Type B pancreatic cell (in vitro differentiated cells): ENCODE measurements around the gene EVPLL. TPM values are rescaled to one million over a fixed set of nuclear protein-coding genes. Genes with fewer than 3 reads are reported as not detected.
"Not testable (repeated sequence)": the region's sequence is repeated elsewhere in the genome, so short reads cannot be mapped to it uniquely, and the experiment has no call there.

Experiments used
- DNase-seq: peaks from one replicate; pipeline ENCODE4 v3.0.0; 2021; ENCODE audit warnings: mixed read lengths; ENCODE audit not compliant: unreplicated experiment; ENCODE audit errors: extremely low spot score
- H3K27ac Mint-ChIP-seq: 2 replicates; pipeline ENCODE4 v1.8.0; 2021; ENCODE audit warnings: mild to moderate bottlenecking, mixed read lengths
- H3K27me3 Mint-ChIP-seq: 2 replicates; pipeline ENCODE4 v1.8.0; 2021; ENCODE audit warnings: mixed read lengths
- H3K36me3 Mint-ChIP-seq: 2 replicates; pipeline ENCODE4 v1.8.0; 2021; ENCODE audit warnings: mixed read lengths
- H3K4me1 Mint-ChIP-seq: one replicate; pipeline ENCODE4 v1.8.0; 2021; ENCODE audit warnings: mixed read lengths; ENCODE audit not compliant: unreplicated experiment
- H3K4me3 Mint-ChIP-seq: 2 replicates; pipeline ENCODE4 v1.8.0; 2021; ENCODE audit warnings: mild to moderate bottlenecking, mixed read lengths
- H3K9me3 Mint-ChIP-seq: 2 replicates; pipeline ENCODE4 v1.8.0; 2021; ENCODE audit warnings: mixed read lengths
- total RNA-seq: library from RNA; stranded (reverse); gene quantifications from 2 replicates; pipeline ENCODE4 v1.2.1, GENCODE V29; 2021; ENCODE audit warnings: low replicate concordance
- TF ChIP-seq, protein P1 (sequence below): fragments of 200-600 bp; sonication (generic); conservative IDR thresholded peaks from 2 replicates; pipeline ENCODE4 v1.5.0; 2021; ENCODE audit warnings: antibody characterized with exemption, mild to moderate bottlenecking

Gene EVPLL
- total RNA-seq, 1 donor from 2014 or later = not detected

DNA sequence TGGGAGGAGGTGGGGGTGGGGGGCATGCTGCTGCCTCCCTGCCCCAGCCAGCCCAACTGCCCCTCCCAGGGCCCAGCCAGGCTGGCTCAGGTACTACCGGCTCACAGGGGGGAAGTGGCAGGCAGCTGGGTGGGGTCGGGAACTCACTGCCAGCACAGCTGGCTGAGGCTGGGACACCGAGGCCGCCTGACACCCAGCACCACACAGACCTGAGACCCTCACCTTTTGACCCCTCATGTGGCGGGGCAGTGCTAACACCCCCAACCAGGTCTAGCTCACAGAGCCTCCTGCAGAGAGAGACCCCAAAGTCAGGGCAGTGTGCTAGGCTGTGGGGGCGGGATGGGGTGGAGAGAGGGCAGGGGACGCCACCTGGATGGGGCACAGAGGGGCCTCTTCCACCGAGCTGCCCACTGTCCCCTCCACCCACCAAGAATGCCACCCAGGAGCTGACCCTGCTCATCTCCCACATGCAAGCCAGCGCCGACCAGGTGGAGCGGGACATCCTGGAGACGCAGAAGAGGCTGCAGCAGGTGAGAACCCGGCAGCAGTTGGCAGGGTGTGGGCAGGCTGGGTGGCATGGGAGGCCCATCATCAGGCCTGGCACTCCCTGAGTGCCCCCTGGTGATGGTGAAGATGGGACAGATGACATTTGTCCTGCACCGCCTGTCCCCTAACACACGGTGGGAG lies 3.0 kb downstream of the EVPLL start:
- Mint-ChIP-seq H3K27me3 (peaks cover 7% of the 10 kb centered on the region), H3K4me1 (no peaks in the 10 kb centered on the region), H3K9me3 (no peaks in the 10 kb centered on the region), H3K36me3 (no peaks in the 10 kb centered on the region), H3K4me3 (no peak overlapping the region), H3K27ac (no peak overlapping the region)
- no peak for DNase-seq
- TF ChIP-seq, protein P1, sequence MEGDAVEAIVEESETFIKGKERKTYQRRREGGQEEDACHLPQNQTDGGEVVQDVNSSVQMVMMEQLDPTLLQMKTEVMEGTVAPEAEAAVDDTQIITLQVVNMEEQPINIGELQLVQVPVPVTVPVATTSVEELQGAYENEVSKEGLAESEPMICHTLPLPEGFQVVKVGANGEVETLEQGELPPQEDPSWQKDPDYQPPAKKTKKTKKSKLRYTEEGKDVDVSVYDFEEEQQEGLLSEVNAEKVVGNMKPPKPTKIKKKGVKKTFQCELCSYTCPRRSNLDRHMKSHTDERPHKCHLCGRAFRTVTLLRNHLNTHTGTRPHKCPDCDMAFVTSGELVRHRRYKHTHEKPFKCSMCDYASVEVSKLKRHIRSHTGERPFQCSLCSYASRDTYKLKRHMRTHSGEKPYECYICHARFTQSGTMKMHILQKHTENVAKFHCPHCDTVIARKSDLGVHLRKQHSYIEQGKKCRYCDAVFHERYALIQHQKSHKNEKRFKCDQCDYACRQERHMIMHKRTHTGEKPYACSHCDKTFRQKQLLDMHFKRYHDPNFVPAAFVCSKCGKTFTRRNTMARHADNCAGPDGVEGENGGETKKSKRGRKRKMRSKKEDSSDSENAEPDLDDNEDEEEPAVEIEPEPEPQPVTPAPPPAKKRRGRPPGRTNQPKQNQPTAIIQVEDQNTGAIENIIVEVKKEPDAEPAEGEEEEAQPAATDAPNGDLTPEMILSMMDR = no peak

DNA sequence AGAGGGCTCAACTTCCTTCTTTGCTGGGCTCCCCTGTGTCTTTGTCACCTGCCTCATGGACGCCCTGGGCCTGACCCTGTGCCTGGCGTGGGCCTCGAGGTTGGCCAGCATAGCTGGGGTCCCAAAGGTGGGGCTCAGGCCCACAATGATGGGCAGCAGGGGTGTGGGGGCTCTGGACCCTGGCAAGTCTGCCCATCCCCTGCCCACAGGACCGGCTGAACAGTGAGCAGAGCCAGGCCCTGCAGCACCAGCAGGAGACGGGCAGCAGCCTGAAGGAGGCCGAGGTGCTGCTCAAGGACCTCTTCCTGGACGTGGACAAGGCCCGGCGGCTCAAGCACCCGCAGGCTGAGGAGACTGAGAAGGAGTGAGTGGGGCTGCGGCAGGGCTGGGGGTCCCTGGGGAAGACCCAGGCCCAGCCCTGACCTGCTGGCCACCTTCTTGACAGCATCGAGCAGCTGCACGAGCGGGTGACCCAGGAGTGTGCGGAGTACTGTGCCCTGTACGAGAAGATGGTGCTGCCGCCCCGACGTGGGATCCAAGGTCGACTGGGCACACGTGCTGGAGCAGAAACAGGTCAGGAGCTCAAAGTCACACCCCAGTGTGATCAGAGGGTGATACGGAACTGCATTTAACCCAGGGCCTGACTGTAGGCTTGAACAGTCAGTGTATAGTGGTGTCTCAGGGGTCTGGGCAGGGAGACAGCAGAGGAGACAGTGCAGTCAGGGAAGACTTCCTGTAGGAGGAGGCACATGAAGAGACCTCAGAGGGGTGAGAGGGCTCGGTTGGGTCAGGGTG lies 3.8 kb downstream of the EVPLL start:
- peak overlapping the region; percentile 18 for H3K27ac Mint-ChIP-seq
- no peaks in the 10 kb centered on the region for H3K9me3 Mint-ChIP-seq
- TF ChIP-seq, protein P1 = no peak
- H3K4me3 Mint-ChIP-seq = no peak overlapping the region
- DNase-seq = no peak
- H3K27me3 Mint-ChIP-seq = peaks cover 10% of the 10 kb centered on the region
- H3K4me1 Mint-ChIP-seq = no peaks in the 10 kb centered on the region
- no peaks in the 10 kb centered on the region for H3K36me3 Mint-ChIP-seq

DNA sequence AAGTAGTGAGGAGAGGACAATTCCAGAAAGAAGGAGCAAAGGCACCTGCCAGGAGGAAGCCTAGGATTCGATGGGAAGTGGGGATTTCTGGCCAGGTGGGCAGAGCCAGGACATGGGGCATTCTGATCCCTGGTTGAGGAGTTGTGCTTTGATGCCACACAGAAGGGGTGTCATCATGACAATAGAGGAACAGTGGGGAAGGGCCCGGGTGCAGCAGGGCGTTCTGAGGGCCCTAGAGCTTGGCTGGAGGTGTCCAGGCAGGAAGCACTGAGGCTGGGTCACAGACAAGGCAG lies 4.3 kb downstream of the EVPLL start:
- Mint-ChIP-seq H3K4me3 (no peak overlapping the region), H3K36me3 (no peaks in the 10 kb centered on the region), H3K27me3 (peaks cover 10% of the 10 kb centered on the region), H3K9me3 (no peaks in the 10 kb centered on the region), H3K4me1 (no peaks in the 10 kb centered on the region), H3K27ac (peak overlapping the region; percentile 18)
- TF ChIP-seq, protein P1 = no peak
- no peak for DNase-seq

DNA sequence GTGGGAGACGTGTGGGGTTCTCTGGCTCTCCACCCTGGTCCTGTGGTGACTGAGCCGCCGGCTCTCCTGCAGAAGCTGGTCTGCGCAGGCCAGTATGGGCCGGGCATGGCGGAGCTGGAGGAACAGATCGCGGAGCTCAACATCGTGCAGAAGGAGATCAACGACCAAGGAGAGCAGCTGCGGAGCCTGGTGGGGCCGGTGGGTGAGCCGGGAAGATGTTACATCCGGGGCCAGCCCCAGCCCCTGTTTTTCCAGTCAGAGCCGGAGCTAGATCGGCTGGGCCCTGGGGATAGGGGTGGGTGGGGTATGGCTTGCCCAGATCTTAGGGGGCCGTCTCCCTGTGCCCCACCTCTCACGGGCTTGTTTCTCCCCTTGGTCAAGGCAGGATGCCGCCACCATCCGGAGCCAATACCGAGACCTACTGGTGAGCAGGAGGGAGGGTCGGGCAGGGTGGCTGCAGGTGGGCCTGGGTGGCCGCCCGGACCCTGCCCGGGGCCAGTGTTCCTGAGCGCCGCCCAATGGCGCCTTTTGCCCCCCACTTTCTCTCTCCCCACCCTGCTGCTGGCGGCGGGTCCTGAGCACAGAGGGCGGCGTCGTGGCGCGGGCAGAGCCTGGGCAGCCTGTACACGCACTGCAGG lies 5.0 kb downstream of the EVPLL start:
- peaks cover 10% of the 10 kb centered on the region for H3K27me3 Mint-ChIP-seq
- H3K9me3 Mint-ChIP-seq = no peaks in the 10 kb centered on the region
- TF ChIP-seq, protein P1 = no peak
- no peaks in the 10 kb centered on the region for H3K4me1 Mint-ChIP-seq
- DNase-seq = no peak
- no peak overlapping the region for H3K27ac Mint-ChIP-seq
- no peak overlapping the region for H3K4me3 Mint-ChIP-seq
- no peaks in the 10 kb centered on the region for H3K36me3 Mint-ChIP-seq

DNA sequence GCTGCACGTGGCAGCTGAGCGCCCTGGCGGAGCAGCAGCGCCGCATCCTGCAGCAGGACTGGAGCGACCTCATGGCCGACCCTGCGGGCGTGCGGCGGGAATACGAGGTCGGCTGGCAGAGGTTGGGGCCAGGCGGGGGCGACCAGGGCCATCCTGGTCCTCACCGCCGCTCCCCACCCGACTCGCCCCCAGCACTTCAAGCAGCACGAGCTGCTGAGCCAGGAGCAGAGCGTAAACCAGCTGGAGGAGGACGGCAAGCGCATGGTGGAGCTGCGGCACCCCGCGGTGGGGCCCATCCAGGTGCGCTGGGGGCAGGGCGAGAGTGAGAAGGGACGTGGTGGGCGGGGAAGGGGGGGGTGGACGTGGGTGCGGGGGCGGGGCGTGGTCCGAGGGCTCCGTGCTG lies 5.5 kb downstream of the EVPLL start:
- not testable (repeated sequence) for H3K9me3 Mint-ChIP-seq, H3K27ac Mint-ChIP-seq, H3K4me1 Mint-ChIP-seq, H3K4me3 Mint-ChIP-seq, DNase-seq, H3K36me3 Mint-ChIP-seq
- H3K27me3 Mint-ChIP-seq = peaks cover 10% of the 10 kb centered on the region

DNA sequence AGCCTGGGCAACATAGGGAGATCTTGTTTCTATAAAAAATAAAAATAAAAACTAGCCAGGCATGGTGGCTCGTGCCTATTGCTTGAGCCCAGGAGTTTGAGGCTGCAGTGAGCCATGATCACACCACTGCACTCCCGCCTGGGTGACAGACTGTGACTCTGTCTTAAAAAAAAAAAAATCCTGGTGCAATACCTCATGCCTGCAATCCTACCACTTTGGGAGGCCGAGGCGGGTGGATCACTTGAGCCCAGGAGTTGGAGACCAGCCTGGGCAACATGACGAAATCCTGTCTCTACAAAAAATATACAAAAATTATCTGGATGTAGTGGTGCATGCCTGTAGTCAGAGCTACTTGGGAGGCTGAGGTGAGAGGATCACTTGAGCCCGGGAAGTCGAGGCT lies 6.7 kb downstream of the EVPLL start:
- peaks cover 10% of the 10 kb centered on the region for H3K27me3 Mint-ChIP-seq
- H3K36me3 Mint-ChIP-seq, DNase-seq, H3K4me3 Mint-ChIP-seq, H3K27ac Mint-ChIP-seq, H3K4me1 Mint-ChIP-seq, H3K9me3 Mint-ChIP-seq: not testable (repeated sequence)

DNA sequence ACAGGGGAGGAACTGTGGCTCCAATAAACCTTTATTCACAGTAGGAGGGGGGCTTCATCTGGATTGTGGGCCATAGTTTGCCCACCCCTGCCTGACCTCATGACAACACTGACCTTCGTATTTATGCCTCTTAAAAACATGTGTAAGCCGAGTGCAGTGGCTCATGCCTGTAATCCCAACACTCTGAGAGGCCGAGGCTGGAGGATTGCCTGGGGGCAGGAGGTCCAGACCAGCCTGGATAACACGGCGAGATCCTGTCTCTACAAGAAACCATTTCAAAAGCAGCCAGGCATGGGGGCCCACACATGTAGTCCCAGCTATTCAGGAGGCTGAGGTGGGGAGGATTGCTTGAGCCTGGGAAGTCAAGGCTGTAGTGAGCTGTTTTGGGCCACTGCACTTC lies 10.0 kb downstream of the EVPLL start:
- DNase-seq, H3K9me3 Mint-ChIP-seq, H3K27ac Mint-ChIP-seq, H3K27me3 Mint-ChIP-seq, H3K4me3 Mint-ChIP-seq, H3K36me3 Mint-ChIP-seq, H3K4me1 Mint-ChIP-seq: not testable (repeated sequence)

DNA sequence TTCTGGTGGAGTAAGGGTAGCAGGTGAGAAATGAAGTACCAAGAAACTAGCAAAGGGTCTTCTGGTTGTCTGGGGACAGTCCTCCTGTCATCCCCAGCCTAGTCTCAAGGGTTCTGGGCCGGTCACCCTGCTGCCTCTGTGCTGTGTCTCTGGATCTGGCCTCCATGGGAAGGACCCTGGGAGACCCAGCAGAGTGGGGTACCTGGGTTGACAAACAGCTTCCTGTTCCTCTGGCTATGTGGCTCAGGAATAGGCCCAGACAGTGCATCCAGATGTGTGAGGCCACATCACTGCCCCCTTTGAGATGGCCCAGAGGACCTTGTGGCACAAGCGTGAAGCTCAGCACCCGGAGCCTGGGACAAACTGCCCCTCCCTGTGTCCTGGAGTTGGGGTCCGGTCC lies 10.7 kb downstream of the EVPLL start:
- H3K4me3 Mint-ChIP-seq, H3K27ac Mint-ChIP-seq, H3K4me1 Mint-ChIP-seq, H3K27me3 Mint-ChIP-seq, H3K36me3 Mint-ChIP-seq, DNase-seq, H3K9me3 Mint-ChIP-seq: not testable (repeated sequence)

DNA sequence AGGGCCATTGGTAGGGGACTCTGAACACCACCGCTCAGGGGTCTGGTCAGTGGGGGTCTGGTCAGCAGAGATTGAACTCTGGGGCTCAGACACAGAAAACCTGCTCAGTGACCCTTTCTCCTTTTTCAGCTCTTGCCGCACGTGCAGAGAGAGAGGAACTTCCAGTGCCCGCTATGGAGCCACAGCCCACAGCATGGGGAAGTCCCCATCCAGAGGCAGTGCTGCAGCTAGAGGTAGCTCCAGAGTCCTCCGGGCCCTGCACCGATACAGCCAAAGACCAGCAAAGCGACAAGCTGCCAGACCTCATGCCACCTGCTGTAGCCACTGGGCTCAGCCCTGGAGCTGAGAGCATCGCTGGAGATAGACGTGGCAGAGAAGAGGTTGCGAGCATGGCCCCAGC lies 11.2 kb downstream of the EVPLL start:
- not testable (repeated sequence) for H3K9me3 Mint-ChIP-seq, H3K4me1 Mint-ChIP-seq, H3K27ac Mint-ChIP-seq, H3K4me3 Mint-ChIP-seq, H3K36me3 Mint-ChIP-seq, DNase-seq, H3K27me3 Mint-ChIP-seq
